Cortex of kidney (tissue), 1 donor: Measurements from ENCODE around the gene ARL2BP.
"Not testable (repeated sequence)": the region's sequence is repeated elsewhere in the genome, so short reads cannot be mapped to it uniquely, and the experiment has no call there.

Experiments used
- DNase-seq: peaks from one replicate; lab custom pipeline; 2025; lab: John Stamatoyannopoulos, UW

The ARL2BP gene

GRCh38 chr16:57263541-57264351, 18.7 kb downstream of the ARL2BP start:
- DNase-seq: no peak

GRCh38 chr16:57264381-57264780, 19.3 kb downstream of the ARL2BP start:
- no peak for DNase-seq

GRCh38 chr16:57264950-57265371, 19.9 kb downstream of the ARL2BP start:
- DNase-seq: no peak

- DNase-seq: no peak
Observed at GRCh38 chr16:57265850-57266530, 20.9 kb downstream of the ARL2BP start.

- DNase-seq: no peak
Observed at GRCh38 chr16:57266531-57267260, 21.6 kb downstream of the ARL2BP start.

GRCh38 chr16:57267343-57267742, 22.3 kb downstream of the ARL2BP start:
- not testable (repeated sequence) for DNase-seq

- no peak for DNase-seq
Observed at GRCh38 chr16:57268804-57269800, 24.0 kb downstream of the ARL2BP start.

GRCh38 chr16:57270221-57271062, 25.4 kb downstream of the ARL2BP start:
- no peak for DNase-seq

- no peak for DNase-seq
Observed at GRCh38 chr16:57271063-57271345, 25.9 kb downstream of the ARL2BP start.

GRCh38 chr16:57271867-57272495, 26.9 kb downstream of the ARL2BP start:
- DNase-seq: no peak

GRCh38 chr16:57273359-57273758, 28.3 kb downstream of the ARL2BP start:
- DNase-seq: no peak

GRCh38 chr16:57273826-57274225, 28.8 kb downstream of the ARL2BP start:
- DNase-seq: no peak

GRCh38 chr16:57275946-57276345, 30.9 kb downstream of the ARL2BP start:
- not testable (repeated sequence) for DNase-seq

- DNase-seq: no peak
Observed at GRCh38 chr16:57276596-57276995, 31.5 kb downstream of the ARL2BP start.

GRCh38 chr16:57277586-57277985, 32.5 kb downstream of the ARL2BP start:
- no peak for DNase-seq

- DNase-seq: no peak
Observed at GRCh38 chr16:57278494-57278893, 33.4 kb downstream of the ARL2BP start.

GRCh38 chr16:57279780-57280638, 35.0 kb downstream of the ARL2BP start:
- no peak for DNase-seq

- DNase-seq: no peak
Observed at GRCh38 chr16:57281791-57282190, 36.7 kb downstream of the ARL2BP start.

- DNase-seq: no peak
Observed at GRCh38 chr16:57282510-57283213, 37.6 kb downstream of the ARL2BP start.
